Left ventricle myocardium inferior (tissue), 1 donor: ENCODE results near the gene TEAD4. TPM values are rescaled to one million over a fixed set of nuclear protein-coding genes. Genes with fewer than 3 reads are reported as not detected.

ENCODE experiments used
- DNase-seq: peaks from one replicate; pipeline ENCODE4 v3.0.0-alpha.2; 2020
- H3K27ac ChIP-seq: fragments of 200-600 bp; replicated peaks from 2 replicates; pipeline ENCODE4 v1.8.0; 2021
- H3K27me3 ChIP-seq: fragments of 200-600 bp; 2 replicates; pipeline ENCODE4 v1.8.0; 2021; ENCODE audit warnings: low read depth
- H3K36me3 ChIP-seq: fragments of 200-600 bp; 2 replicates; pipeline ENCODE4 v1.8.0; 2021
- H3K4me1 ChIP-seq: fragments of 200-600 bp; 2 replicates; pipeline ENCODE4 v1.8.0; 2021
- H3K4me3 ChIP-seq: fragments of 200-600 bp; 2 replicates; pipeline ENCODE4 v1.8.0; 2021; ENCODE audit warnings: mild to moderate bottlenecking, moderate library complexity
- H3K9me3 ChIP-seq: fragments of 200-600 bp; replicated peaks from 2 replicates; pipeline ENCODE4 v1.8.0; 2021
- CTCF ChIP-seq: fragments of 200-600 bp; IDR thresholded peaks from 2 replicates; pipeline ENCODE4 v1.8.0; 2021; ENCODE audit warnings: antibody characterized with exemption, mild to moderate bottlenecking, borderline replicate concordance
- intact Hi-C: fragments of 100-400 bp; cut with micrococcal nuclease; formaldehyde crosslinking; loops from one replicate; pipeline ENCODE4 v1.11.0; 2022
- total RNA-seq: library from RNA; stranded (reverse); fragmentation: NEBNext Ultra II Directional; extraction: Animal tissue kit (Norgen Biotek cat#: 25700); gene quantifications from one replicate; pipeline ENCODE4 v1.2.1, GENCODE V29; 2021
- donor health status: DM: no; HTN: yes; CAD: no; lungs with severe emphysema.

Gene TEAD4
- total RNA-seq, 1 donor from 2014 or later, result 6.7 TPM

GRCh38 chr12:3009780-3010179 is 50.6 kb downstream of the TEAD4 start:
- Histone ChIP-seq H3K9me3 (no peaks in the 10 kb centered on the region), H3K27ac (no peak overlapping the region), H3K36me3 (peaks cover 2% of the 10 kb centered on the region), H3K27me3 (no peaks in the 10 kb centered on the region), H3K4me1 (peaks cover 31% of the 10 kb centered on the region), H3K4me3 (no peak overlapping the region)
- intact Hi-C loops, result no loop called here
- TF ChIP-seq CTCF, result no peak
- DNase-seq, result no peak

DNA sequence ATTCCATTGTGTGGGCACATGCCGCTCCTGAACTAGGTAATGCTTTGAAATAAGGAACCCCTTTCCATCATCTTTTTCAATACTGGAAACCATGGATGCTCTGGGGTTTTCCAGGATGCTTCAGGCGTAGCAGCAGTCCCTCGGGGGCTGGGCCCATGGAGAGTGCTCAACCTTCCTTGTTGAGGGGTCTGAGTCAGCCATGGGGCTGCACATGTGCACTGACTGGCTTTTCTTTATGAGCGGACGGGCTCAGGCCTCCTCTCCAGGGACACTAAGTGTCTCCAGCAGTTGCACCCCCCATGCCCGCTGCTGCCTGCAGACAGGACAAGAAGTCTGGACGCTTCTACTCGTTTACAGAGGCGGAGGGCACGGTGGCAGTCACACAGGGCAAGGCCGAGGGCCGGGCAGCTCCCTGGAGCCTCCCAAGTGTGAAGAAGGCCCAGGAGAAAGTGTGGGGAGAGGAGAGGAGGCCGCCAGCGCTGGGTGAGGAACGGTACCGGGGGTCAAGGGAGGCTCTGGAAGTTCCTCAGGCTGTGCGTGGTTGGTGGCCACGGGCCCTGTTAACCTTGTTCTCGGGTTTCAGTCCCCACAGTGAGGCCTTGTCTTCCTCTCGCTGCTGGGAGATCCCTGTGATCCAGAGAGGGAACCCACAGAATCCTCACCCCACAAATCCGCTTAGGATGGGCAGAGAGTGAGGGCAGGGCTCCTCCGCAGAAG is 51.2 kb downstream of the TEAD4 start:
- Histone ChIP-seq H3K4me1 (peaks cover 28% of the 10 kb centered on the region), H3K27me3 (no peaks in the 10 kb centered on the region), H3K4me3 (no peak overlapping the region), H3K9me3 (no peaks in the 10 kb centered on the region), H3K36me3 (peaks cover 2% of the 10 kb centered on the region), H3K27ac (no peak overlapping the region)
- TF ChIP-seq CTCF, result no peak
- DNase-seq, result no peak
- intact Hi-C loops, result no loop called here

DNA sequence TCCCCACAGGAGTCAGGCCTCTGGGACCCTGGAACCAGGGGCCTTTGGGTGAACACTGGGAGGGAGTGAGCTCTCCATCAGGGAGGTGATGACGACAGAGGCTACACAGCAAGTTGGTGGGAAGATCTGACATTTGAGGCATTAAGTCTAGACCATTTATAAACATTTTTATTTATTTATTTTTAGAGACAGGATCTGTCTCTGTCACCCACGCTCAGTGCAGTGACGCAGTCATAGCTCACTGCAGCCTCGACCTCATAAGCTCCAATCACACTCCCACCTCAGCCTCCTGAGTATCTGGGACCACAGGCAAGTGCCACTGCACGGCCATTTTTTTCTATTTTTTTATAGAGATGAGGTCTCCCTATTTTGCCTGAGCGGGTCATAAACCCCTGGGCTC is 53.6 kb downstream of the TEAD4 start:
- DNase-seq, result no peak
- Histone ChIP-seq H3K27ac (no peak overlapping the region), H3K4me3 (no peak overlapping the region), H3K4me1 (peaks cover 28% of the 10 kb centered on the region), H3K36me3 (peaks cover 7% of the 10 kb centered on the region), H3K27me3 (no peaks in the 10 kb centered on the region), H3K9me3 (no peaks in the 10 kb centered on the region)
- TF ChIP-seq CTCF, result no peak
- intact Hi-C loops, result no loop called here

DNA sequence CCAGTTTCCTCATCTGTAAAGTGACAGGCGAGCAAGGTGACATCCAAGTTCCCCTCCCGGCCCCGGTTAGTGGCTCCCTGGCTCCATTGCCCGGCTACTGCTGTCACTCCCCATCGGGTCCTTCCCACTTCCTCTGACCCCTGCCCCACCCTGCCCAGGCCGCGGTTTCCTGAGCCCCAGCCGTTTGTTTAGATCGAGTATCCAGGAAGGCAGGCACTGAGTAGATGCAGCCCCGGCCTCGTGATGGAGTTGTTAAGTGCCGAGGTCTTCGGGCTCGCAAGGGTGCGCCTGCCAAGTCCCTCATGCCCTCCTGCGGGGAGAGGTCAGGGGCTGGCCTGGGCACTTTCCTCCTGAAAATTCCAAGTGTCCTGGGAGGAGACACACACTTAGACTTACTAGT is 55.4 kb downstream of the TEAD4 start:
- peaks cover 15% of the 10 kb centered on the region for H3K36me3 ChIP-seq
- H3K4me1 ChIP-seq, result peaks cover 28% of the 10 kb centered on the region
- intact Hi-C loops, result no loop called here
- DNase-seq, result peak; percentile 27
- no peaks in the 10 kb centered on the region for H3K27me3 ChIP-seq
- H3K27ac ChIP-seq, result peak overlapping the region; percentile 33
- no peaks in the 10 kb centered on the region for H3K9me3 ChIP-seq
- H3K4me3 ChIP-seq, result no peak overlapping the region
- TF ChIP-seq CTCF, result no peak

- H3K4me3 ChIP-seq, result no peak overlapping the region
- H3K27ac ChIP-seq, result no peak overlapping the region
- intact Hi-C loops, result no loop called here
- TF ChIP-seq CTCF, result no peak
- H3K9me3 ChIP-seq, result no peaks in the 10 kb centered on the region
- peaks cover 28% of the 10 kb centered on the region for H3K4me1 ChIP-seq
- H3K27me3 ChIP-seq, result no peaks in the 10 kb centered on the region
- peaks cover 15% of the 10 kb centered on the region for H3K36me3 ChIP-seq
- DNase-seq, result no peak
Measured at GRCh38 chr12:3015356-3015755, 56.2 kb downstream of the TEAD4 start.
